Measurements from ENCODE around the gene ASIC3.

ASIC3 gene

DNA sequence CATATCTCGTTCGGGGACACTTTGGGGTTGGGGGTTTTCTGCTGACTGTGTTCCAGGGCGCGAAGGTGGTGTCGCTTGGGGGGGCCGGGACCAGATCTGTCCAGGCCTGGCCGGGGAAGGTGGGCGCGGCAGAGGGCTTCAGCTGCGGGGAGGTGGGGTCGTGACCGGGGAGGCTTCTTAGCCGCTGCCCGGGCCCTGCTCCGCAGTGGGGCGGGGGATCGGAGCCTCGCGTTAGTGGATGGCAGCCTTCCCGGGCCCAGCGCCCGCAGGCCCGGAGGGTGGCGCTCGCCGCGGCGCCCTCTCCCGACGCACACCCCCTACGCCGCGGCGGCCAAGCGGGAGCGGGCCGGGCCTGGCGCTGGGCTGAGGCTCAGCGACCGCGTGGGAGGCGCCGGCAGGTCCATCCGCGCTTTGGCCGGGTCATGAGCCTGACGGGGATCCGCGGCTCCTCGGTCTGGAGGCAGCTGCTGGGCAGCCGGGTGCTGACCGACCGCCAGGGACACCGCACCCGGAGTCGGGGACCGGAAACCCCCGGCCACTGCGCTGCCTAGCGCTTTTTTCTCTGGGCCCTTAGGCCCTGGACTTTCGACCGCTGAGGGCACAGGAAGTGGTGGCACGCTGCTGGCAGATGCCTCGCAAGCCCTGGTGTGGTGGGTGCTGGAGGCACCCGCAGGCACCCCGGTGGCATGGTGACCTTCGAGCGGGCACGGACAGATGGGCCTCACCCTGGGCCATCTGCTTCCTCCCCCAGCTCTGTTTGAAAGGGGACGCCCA lies 39.1 kb downstream of the ASIC3 start:
- DNase-seq, result no peak

DNA sequence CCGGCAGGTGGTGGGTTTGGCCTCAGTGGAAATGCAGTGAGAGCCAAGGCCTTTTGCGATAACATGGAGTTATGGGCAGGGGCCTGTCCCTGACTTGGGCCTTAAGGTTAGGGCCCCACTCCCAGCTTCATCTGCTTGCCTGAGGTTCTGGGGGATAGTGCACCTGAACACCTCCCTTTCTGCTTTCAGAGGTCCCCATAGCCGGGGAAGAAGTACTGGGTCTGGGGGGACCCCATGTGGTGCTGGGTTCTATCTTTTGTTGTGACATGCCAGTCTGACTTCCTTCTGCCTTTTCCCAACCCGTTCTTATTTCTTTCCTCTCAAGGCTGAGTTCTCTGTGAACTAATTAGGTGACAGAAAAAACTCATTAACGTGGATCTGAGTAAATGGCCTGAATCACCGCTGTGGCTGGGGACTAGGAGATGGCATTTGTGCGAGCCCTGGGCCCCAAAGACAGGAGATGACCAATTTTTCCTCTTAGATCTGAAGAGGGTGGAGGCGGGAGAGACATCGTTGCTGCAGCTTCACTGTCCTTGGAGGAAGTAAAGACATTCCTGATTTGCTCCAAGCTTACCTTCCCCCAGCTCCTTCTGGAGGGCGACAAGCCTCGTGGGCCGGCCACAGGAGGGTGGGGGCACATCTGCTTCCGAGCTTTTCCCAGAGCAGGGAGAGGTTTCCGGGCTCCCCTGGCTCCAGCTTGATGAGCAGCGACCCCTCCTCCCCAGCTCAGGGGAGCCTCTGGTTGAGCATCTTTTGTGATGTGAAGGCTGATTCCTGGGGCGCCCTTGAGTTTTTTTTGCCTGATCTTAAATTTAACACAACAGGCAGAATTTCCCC lies 39.9 kb downstream of the ASIC3 start:
- DNase-seq, result no peak

DNA sequence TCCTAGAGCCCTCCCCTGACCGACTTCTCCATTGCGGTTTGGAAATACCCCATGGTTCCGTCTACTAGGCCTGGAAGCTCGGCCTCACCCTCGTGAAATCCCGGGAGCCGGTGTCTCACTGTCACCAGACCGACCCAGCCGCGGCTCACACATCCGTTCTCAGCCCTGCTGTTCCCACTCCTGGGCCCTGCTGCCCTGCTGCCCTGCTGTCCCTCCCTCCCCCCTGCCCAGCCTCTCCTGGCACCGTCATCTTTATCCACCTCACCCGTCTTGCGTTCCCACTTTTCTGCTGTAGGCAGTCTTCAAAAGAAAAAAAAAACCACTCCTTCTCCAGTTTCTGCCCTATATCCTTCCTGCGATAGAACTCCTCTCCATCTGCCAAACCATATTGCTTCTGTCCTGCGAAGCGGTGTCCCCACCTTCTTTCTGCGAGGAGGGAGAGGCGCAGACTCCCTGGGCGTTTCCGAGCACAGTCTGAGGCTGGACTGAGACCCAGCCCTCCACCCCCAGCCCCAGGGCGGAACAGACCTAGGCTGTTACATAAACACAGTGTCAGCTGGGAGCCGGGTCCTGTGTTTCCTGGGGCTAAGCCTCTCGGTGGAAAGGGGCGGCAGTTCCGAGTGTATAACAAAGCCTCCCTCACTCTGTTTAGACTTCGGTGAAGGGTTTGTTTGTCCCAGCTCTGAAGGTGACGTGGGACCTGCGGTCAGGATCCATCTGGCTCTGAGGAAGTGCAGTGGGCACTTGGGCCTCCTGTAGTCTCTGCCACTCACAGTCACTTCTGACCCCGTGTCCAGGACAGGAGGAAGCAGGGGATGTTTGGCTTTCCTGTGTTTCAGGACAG lies 40.7 kb downstream of the ASIC3 start:
- DNase-seq, result no peak

GRCh38 chr7:151089893-151090730 lies 41.8 kb downstream of the ASIC3 start:
- DNase-seq, result no peak

GRCh38 chr7:151091003-151091402 lies 42.7 kb downstream of the ASIC3 start:
- no peak for DNase-seq

DNA sequence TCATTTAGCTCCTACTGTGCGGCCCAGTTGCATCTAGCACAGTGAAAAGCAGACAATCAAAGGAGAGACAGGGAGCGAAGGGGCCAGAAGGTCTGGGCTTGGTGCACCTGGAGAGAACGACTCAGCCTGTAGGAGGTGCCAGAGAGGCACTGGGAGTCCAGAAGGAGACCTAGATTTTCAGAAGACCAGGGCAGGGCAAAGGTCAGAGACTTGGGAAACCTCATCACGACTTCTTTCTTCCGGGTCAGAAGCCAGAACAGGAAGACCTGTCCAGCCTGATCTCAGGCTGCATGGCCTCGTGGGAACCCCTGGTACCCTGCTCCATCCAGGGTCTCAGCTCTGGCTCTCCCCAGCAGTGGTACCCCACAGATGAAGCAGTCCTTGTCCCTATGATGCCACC lies 43.1 kb downstream of the ASIC3 start:
- no peak for DNase-seq

- no peak for DNase-seq
Observed at GRCh38 chr7:151091988-151092387, 43.7 kb downstream of the ASIC3 start.

- no peak for DNase-seq
Observed at GRCh38 chr7:151093748-151094147, 45.4 kb downstream of the ASIC3 start.

GRCh38 chr7:151094675-151095074 lies 46.3 kb downstream of the ASIC3 start:
- no peak for DNase-seq

DNA sequence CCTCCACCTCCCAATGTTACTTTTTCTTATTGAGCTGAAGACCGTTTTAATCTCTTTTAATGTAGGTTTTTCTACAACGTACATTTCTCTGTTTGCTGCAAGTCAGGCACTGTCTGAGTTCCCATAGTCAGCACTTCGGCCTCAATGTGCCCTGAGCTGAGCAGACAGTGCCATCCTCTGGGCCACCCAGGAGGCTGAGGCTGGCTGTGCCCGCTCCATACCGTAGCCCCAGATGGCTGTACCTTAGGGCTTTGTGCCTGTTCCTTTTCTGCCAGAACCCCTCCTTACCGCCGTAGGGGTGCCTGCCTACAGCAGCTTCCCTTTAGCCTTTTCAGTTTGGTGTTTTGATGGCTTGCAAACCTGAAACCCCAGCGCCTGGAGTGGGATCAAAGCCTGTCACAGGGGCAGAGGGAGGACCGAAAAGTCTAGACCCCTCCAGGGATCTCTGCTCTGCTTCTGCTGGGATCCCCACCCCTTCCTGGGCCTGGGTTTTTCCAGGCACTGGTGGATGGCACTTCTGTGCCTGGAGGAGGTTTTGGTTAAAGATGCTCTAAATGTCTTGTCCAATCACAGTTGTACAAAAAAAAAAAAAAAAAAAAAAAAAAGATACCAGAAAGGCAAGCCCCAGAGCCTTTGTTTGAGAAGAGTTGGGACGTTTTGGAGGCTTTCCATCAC lies 46.9 kb downstream of the ASIC3 start:
- no peak for DNase-seq

GRCh38 chr7:151095828-151096475 lies 47.6 kb downstream of the ASIC3 start:
- no peak for DNase-seq

DNA sequence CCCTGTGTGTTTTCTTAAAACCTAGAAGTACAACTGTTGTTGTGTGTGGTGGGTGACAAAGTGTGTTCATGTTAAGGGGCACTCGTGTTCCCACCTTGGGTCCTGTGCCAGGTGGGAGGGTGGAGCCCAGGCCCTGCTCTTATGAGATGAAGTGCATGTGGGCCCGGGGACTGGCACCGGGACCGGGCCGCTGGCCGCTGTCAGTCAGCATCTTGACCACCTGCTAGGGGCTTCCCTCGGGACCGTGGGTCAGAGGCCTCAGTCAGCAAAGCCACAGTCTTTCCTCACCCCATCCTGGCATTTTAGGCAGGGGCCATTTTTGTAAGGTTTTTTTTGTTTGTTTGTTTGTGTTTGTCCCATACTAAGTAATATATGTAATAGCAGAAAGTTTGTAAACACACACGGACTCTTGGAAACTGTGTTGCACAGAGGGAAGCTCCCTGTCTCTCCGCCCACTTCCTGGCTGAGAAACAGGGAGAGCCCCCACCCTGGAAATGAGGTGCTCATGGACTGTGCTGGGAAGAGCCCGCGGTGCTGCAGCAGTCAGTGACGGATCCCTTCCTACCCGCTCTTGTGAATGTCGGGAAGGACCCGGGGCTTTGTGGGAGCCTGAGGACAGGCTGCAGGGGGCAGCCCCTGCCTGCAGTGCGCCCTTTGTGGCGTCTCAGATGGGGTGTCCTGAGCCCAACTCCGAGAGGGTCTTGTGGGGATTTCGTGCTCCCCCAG lies 51.3 kb downstream of the ASIC3 start:
- no peak for DNase-seq

DNA sequence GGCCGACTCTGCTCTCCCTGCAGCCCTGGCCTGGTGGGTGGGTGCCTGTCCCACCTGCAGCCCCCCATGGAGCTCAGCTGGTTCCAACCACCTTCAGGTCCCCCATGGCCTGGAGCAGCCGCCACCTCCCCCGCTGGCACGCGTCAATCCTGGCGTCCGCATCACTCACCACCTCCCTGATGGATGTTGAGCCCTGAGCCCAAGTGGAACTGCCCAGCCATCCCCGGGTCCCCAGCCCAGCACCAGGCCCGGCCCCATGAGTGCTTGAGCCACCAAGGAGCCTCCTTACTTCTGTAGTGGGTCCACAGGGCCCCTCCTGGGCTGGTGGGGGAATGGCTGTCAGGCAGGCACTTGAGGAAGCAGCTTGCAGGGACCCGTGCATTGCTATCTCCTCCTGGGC lies 52.6 kb downstream of the ASIC3 start:
- no peak for DNase-seq

- DNase-seq, result no peak
Observed at GRCh38 chr7:151101621-151102396, 53.5 kb downstream of the ASIC3 start.
